Endothelial cell of umbilical vein (primary cell): ENCODE results near the gene GULP1. TPM values are rescaled to one million over a fixed set of nuclear protein-coding genes. Genes with fewer than 3 reads are reported as not detected.

Experiments
- BruUV-seq: library from RNA; stranded (reverse); fragments of 400-500 nt; replicated peaks from 2 replicates; lab custom pipeline; 2021; lab: Mats Ljungman, UMichigan
- CTCF ChIA-PET: fragments of 300-600, 350-600 bp; sonication (Branson Sonifier 250); formaldehyde crosslinking; loops from one replicate; lab custom pipeline; 2021; ENCODE audit warnings: antibody characterized with exemption, inconsistent platforms; lab: Charles Lee
- POLR2A ChIA-PET: fragments of 300-600, 350-600 bp; sonication (Branson Sonifier 250); formaldehyde crosslinking; loops from one replicate; lab custom pipeline; 2021; ENCODE audit warnings: antibody characterized with exemption, inconsistent platforms; lab: Charles Lee
- DNase-seq: peaks from one replicate; pipeline ENCODE4 v3.0.0-alpha.2; 2011; ENCODE audit warnings: low read depth, low spot score
- FAIRE-seq: peaks from 2 replicates; lab custom pipeline; 2011; peaks lifted over from hg19 to GRCh38; lab: Jason Lieb, UNC
- H2AFZ ChIP-seq: 2 replicates; pipeline ENCODE4 v1.6.0; 2012; ENCODE audit warnings: low read depth, low read length, control low read depth, inconsistent platforms
- H3K27ac ChIP-seq: 2 replicates; pipeline ENCODE4 v1.5.1; 2011; ENCODE audit warnings: low read depth, mild to moderate bottlenecking, control low read depth, low read length, moderate library complexity; ENCODE audit not compliant: insufficient read depth
- H3K27me3 ChIP-seq, 2 experiments: 2 replicates each; pipeline versions ENCODE4 v1.6.0 to v1.6.1; 2011; ENCODE audit warnings: low read length in 2 of 2, mixed read lengths in 1 of 2; ENCODE audit not compliant: control insufficient read depth in 2 of 2, insufficient read depth in 2 of 2
- H3K36me3 ChIP-seq, 2 experiments: 2 replicates in 1 of 2; 3 replicates in 1 of 2; pipeline ENCODE4 v1.5.1; 2011; ENCODE audit warnings: low read length in 2 of 2, mild to moderate bottlenecking in 1 of 2, moderate library complexity in 1 of 2; ENCODE audit not compliant: control insufficient read depth in 2 of 2, insufficient read depth in 2 of 2; ENCODE audit errors: extremely low read depth in 1 of 2
- H3K4me1 ChIP-seq: 3 replicates; pipeline ENCODE4 v1.5.1; 2011; ENCODE audit warnings: mild to moderate bottlenecking, low read length; ENCODE audit not compliant: control insufficient read depth, insufficient read depth; ENCODE audit errors: extremely low read depth
- H3K4me2 ChIP-seq: 2 replicates; pipeline ENCODE4 v1.6.1; 2011; ENCODE audit warnings: low read length, control low read depth, mixed read lengths; ENCODE audit not compliant: insufficient read depth
- H3K4me3 ChIP-seq, 3 experiments: fragments of 200-600 bp in 1 of 3; sonication (generic), shearing (Covaris generic) in 1 of 3; replicated peaks in 1 of 3; 2 replicates each; pipeline ENCODE4 v1.5.1; 2011 to 2016; ENCODE audit warnings: control low read depth in 3 of 3, low read length in 3 of 3, mild to moderate bottlenecking in 2 of 3, inconsistent platforms in 1 of 3, low read depth in 1 of 3, moderate library complexity in 1 of 3; ENCODE audit not compliant: insufficient read depth in 1 of 3
- H3K79me2 ChIP-seq: 2 replicates; pipeline ENCODE4 v1.6.0; 2012; ENCODE audit warnings: low read length, inconsistent platforms; ENCODE audit not compliant: control insufficient read depth, insufficient read depth
- H3K9ac ChIP-seq: replicated peaks from 2 replicates; pipeline ENCODE3; 2011; ENCODE audit warnings: low read length, control low read depth; ENCODE audit not compliant: insufficient read depth; ENCODE audit errors: extremely low read depth
- H3K9me1 ChIP-seq: replicated peaks from 3 replicates; pipeline ENCODE4 v1.6.0; 2011; ENCODE audit warnings: mild to moderate bottlenecking, low read length; ENCODE audit not compliant: control insufficient read depth, insufficient read depth; ENCODE audit errors: extremely low read depth
- H3K9me3 ChIP-seq: replicated peaks from 2 replicates; pipeline ENCODE4 v1.5.1; 2012; ENCODE audit warnings: low read length, inconsistent platforms; ENCODE audit not compliant: control insufficient read depth, insufficient read depth
- H4K20me1 ChIP-seq: replicated peaks from 2 replicates; pipeline ENCODE3; 2011; ENCODE audit warnings: mild to moderate bottlenecking, low read length; ENCODE audit not compliant: control insufficient read depth, insufficient read depth; ENCODE audit errors: extremely low read depth
- EZH2 ChIP-seq: IDR thresholded peaks from 2 replicates; pipeline ENCODE4 v1.6.1; 2012; ENCODE audit warnings: borderline replicate concordance, low read depth, mild to moderate bottlenecking, moderate library complexity, low read length, inconsistent platforms; ENCODE audit not compliant: severe bottlenecking
- FOS ChIP-seq: IDR thresholded peaks from 2 replicates; pipeline ENCODE4 v1.6.1; 2011; ENCODE audit warnings: mild to moderate bottlenecking, low read length, moderate library complexity, borderline replicate concordance; ENCODE audit not compliant: insufficient read depth
- GATA2 ChIP-seq: IDR thresholded peaks from 2 replicates; pipeline ENCODE4 v1.7.0; 2011; ENCODE audit warnings: low read depth, mild to moderate bottlenecking, moderate library complexity, mixed read lengths, low read length; ENCODE audit not compliant: insufficient read length, insufficient read depth
- JUN ChIP-seq: IDR thresholded peaks from 2 replicates; pipeline ENCODE4 v1.6.1; 2011; ENCODE audit warnings: borderline replicate concordance, low read depth; ENCODE audit not compliant: insufficient read length, insufficient read depth
- MAX ChIP-seq: IDR thresholded peaks from 2 replicates; pipeline ENCODE4 v1.6.1; 2011; ENCODE audit not compliant: insufficient read depth, insufficient read length
- MYC ChIP-seq: IDR thresholded peaks from one replicate; pipeline ENCODE4 v1.6.1; 2011; ENCODE audit warnings: mild to moderate bottlenecking, low read depth, low read length
- POLR2A ChIP-seq: IDR thresholded peaks from 2 replicates; pipeline ENCODE4 v1.6.1; 2012; ENCODE audit warnings: low read depth, mild to moderate bottlenecking, control low read depth, low read length
- POLR2AphosphoS5 ChIP-seq: IDR thresholded peaks from 2 replicates; pipeline ENCODE4 v1.6.1; 2012; ENCODE audit warnings: low read depth, mild to moderate bottlenecking, control low read depth, low read length, moderate library complexity; ENCODE audit not compliant: insufficient read depth
- dilution Hi-C: fragments of 300-500 bp; cut with MboI; formaldehyde crosslinking; loops from one replicate; pipeline ENCODE4 v1.15.0; 2019; ENCODE audit warnings: low sequenced_read_pairs; ENCODE audit not compliant: extremely low pct_ligation_motif_present
- intact Hi-C: fragments of 100-400 bp; cut with micrococcal nuclease; formaldehyde crosslinking; loops from one replicate; pipeline ENCODE4 v1.10.0; 2022
- polyA plus RNA-seq, 4 experiments: library from polyadenylated mRNA; depleted of rRNA in 3 of 4; stranded (reverse) in 3 of 4; unstranded in 1 of 4; fragments of >200 nt; gene quantifications; 2 replicates each; pipeline versions ENCODE4 v1.2.1 to v1.2.3, GENCODE V29; 2011 to 2012; ENCODE audit warnings: missing spikeins in 1 of 4
- total RNA-seq: library from RNA; stranded (reverse); gene quantifications from 2 replicates; pipeline ENCODE4 v1.2.3, GENCODE V29; 2021
- TF ChIP-seq, protein P1 (sequence below), 2 donors: IDR thresholded peaks; 1 replicate in 1 of 2; 2 replicates in 1 of 2; pipeline ENCODE4 v1.5.1; 2011; ENCODE audit warnings: low read length in 2 of 2, mild to moderate bottlenecking in 2 of 2, moderate library complexity in 2 of 2, control low read depth in 1 of 2, inconsistent platforms in 1 of 2, low read depth in 1 of 2; ENCODE audit not compliant: insufficient read depth in 1 of 2; ENCODE audit errors: extremely low read depth in 1 of 2

Gene GULP1
- total and polyA plus RNA-seq, 2 donors (not counting 3 experiments of a cell fraction or from before 2014, with no cell fraction given): 24.4 to 53.8 TPM

DNA sequence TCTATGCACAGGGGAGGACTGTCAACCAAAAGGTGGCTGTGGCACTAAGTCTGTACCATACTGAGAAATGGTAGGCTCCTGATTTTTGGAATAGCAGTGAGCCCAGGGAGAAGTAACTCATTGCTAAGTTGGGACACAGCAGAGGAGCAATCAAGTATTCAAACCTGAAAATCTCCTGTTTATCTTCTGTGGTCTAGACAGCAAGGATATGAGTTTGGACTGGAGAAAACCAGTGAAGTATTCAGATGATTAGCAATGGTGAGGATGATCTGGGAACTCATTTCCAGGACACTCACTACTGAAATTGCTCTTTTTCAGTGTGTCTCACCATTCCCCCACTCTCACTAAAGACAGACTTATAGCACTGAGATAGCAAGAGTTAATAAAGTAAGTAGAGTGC is 112.0 kb downstream of the GULP1 start:
- H3K9ac ChIP-seq: no peak overlapping the region
- H4K20me1 ChIP-seq: no peaks in the 10 kb centered on the region
- POLR2A ChIA-PET: no interaction called here
- TF ChIP-seq, protein P1, sequence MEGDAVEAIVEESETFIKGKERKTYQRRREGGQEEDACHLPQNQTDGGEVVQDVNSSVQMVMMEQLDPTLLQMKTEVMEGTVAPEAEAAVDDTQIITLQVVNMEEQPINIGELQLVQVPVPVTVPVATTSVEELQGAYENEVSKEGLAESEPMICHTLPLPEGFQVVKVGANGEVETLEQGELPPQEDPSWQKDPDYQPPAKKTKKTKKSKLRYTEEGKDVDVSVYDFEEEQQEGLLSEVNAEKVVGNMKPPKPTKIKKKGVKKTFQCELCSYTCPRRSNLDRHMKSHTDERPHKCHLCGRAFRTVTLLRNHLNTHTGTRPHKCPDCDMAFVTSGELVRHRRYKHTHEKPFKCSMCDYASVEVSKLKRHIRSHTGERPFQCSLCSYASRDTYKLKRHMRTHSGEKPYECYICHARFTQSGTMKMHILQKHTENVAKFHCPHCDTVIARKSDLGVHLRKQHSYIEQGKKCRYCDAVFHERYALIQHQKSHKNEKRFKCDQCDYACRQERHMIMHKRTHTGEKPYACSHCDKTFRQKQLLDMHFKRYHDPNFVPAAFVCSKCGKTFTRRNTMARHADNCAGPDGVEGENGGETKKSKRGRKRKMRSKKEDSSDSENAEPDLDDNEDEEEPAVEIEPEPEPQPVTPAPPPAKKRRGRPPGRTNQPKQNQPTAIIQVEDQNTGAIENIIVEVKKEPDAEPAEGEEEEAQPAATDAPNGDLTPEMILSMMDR (IDR thresholded peaks at IDR 0.05; ENCODE audit: extremely low read depth in 1 of 2, insufficient read depth in 1 of 2, low read depth in 1 of 2, low read length in 2 of 2): no peak
- no peak for TF ChIP-seq POLR2AphosphoS5
- TF ChIP-seq FOS: no peak
- TF ChIP-seq POLR2A: no peak
- no peak for TF ChIP-seq MAX
- TF ChIP-seq MYC: no peak
- no peak for TF ChIP-seq GATA2
- no peak for TF ChIP-seq EZH2
- no peak for TF ChIP-seq JUN
- H3K4me2 ChIP-seq: no peak overlapping the region
- no peaks in the 10 kb centered on the region for H3K79me2 ChIP-seq
- intact Hi-C loops: no loop called here
- dilution Hi-C loops: no loop called here
- CTCF ChIA-PET: interaction anchor here (0.7 kb wide), 1 partner anchor 20 kb away, joined by 3 read pairs; no protein-coding TSS in a partner anchor
- DNase-seq (no peak), FAIRE-seq (no peak)
- no peaks in the 10 kb centered on the region for H3K4me1 ChIP-seq
- no peaks in the 10 kb centered on the region for H3K36me3 ChIP-seq
- no peaks in the 10 kb centered on the region for H3K27me3 ChIP-seq
- no peaks in the 10 kb centered on the region for H3K9me3 ChIP-seq
- BruUV-seq: no TSS peak
- no peak overlapping the region for H2AFZ ChIP-seq
- no peak overlapping the region for H3K4me3 ChIP-seq
- no peaks in the 10 kb centered on the region for H3K9me1 ChIP-seq
- H3K27ac ChIP-seq: no peak overlapping the region
